PC-3 (cell line): ENCODE results near the gene NOL11.
"Not testable (repeated sequence)": the region's sequence is repeated elsewhere in the genome, so short reads cannot be mapped to it uniquely, and the experiment has no call there.

Source experiments
- CTCF ChIP-seq: fragments of 300-600 bp; sonication (generic); conservative IDR thresholded peaks from 2 replicates; pipeline ENCODE4 v1.5.1; 2017; ENCODE audit warnings: antibody characterized with exemption, low read depth, mild to moderate bottlenecking, low read length
- EZH2 ChIP-seq: fragments of 300-600 bp; sonication (generic); IDR thresholded peaks from one replicate; pipeline ENCODE4 v1.6.1; 2017; ENCODE audit warnings: antibody characterized with exemption, mild to moderate bottlenecking, low read length; ENCODE audit not compliant: unreplicated experiment
- EZH2phosphoT487 ChIP-seq: fragments of 300-600 bp; sonication (generic); IDR thresholded peaks from 2 replicates; pipeline ENCODE4 v1.6.1; 2018; ENCODE audit warnings: mild to moderate bottlenecking, antibody characterized with exemption, low read length, borderline replicate concordance

GRCh38 chr17:67727152-67728039, 9.7 kb downstream of the NOL11 start:
- TF ChIP-seq CTCF, EZH2phosphoT487, EZH2: not testable (repeated sequence)
